GM12892 (cell line): ENCODE data around the gene MMP2.

Source experiments
- POLR2A ChIP-seq: IDR thresholded peaks from 2 replicates; pipeline ENCODE4 v1.6.1; 2011; ENCODE audit warnings: low read depth, low read length, control low read depth
- POLR2AphosphoS5 ChIP-seq: IDR thresholded peaks from 2 replicates; pipeline ENCODE4 v1.6.1; 2011; ENCODE audit warnings: low read depth, low read length, control low read depth
- TAF1 ChIP-seq: IDR thresholded peaks from 2 replicates; pipeline ENCODE4 v1.6.1; 2011; ENCODE audit warnings: low read depth, mild to moderate bottlenecking, control low read depth, low read length, borderline replicate concordance

DNA sequence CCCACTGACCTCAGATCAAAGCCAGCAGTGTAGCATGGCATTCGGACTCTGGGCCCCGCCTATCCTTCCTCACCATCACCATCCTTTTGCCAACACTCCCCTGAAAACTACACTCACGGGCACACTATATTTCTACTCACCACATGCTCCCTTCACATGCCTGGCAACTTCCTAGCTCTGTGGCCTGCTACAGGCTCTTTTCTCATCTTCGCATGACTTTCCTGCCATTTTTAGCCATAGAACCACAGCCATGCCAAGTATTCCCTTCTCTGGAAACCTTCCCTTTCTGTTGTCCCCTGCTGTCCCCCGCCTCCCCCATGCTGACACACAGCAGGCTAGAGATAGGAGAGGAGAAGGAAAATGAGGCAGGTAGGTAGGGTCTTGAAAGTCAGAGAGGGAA is 45.5 kb upstream of the MMP2 start:
- TF ChIP-seq POLR2AphosphoS5 (no peak), POLR2A (no peak), TAF1 (no peak)
